ENCODE results near the gene KRT83. TPM values are rescaled to one million over a fixed set of nuclear protein-coding genes. Genes with fewer than 3 reads are reported as not detected.

Gene KRT83
- total and polyA plus RNA-seq, 11 donors = not detected

DNA sequence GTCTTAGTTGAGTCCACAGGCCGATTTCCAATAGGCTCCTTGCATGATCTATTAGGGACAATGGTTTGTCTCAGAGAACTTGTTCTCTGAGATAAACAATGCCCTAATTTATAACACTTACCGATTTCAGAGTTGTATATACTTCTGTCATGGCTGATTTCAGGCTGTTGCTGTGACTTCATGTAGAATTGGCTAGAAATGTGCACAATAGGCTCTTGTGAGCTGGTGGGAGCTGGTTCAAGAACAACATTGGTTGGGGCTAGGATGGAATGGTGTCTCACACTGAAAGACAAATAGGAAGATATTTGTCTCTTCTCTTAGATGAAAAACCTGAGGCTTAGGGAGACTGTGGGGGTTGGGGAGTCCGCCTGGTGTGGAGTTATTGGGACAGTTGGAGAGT lies 53.5 kb downstream of the KRT83 start:
- TF ChIP-seq, protein P1, sequence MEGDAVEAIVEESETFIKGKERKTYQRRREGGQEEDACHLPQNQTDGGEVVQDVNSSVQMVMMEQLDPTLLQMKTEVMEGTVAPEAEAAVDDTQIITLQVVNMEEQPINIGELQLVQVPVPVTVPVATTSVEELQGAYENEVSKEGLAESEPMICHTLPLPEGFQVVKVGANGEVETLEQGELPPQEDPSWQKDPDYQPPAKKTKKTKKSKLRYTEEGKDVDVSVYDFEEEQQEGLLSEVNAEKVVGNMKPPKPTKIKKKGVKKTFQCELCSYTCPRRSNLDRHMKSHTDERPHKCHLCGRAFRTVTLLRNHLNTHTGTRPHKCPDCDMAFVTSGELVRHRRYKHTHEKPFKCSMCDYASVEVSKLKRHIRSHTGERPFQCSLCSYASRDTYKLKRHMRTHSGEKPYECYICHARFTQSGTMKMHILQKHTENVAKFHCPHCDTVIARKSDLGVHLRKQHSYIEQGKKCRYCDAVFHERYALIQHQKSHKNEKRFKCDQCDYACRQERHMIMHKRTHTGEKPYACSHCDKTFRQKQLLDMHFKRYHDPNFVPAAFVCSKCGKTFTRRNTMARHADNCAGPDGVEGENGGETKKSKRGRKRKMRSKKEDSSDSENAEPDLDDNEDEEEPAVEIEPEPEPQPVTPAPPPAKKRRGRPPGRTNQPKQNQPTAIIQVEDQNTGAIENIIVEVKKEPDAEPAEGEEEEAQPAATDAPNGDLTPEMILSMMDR (IDR thresholded peaks at IDR 0.05) = no peak
- no peak for TF ChIP-seq POLR2A (IDR thresholded peaks at IDR 0.05)
- Histone ChIP-seq H3K4me3 (no peak overlapping the region), H3K36me3 (no peaks in the 10 kb centered on the region), H3K27ac (no peak overlapping the region), H3K27me3 (peaks cover 0 to 32% (median 4%) of the 10 kb centered on the region in 9 donors), H3K4me1 (no peaks in the 10 kb centered on the region), H3K9me3 (no peaks in the 10 kb centered on the region)
- WGBS, 4 donors = 82 to 89% (median 86%) methylated on average over 3 of the region's 3 CpGs
- intact Hi-C loops (cut with DNase I) = no loop called here
- no peak for ATAC-seq
- no peak for DNase-seq

GRCh38 chr12:52267266-52267665 lies 53.9 kb downstream of the KRT83 start:
- no peak for ATAC-seq
- WGBS, 4 donors = 94 to 100% (median 98%) methylated on average over 3 of the region's 3 CpGs
- no peaks in the 10 kb centered on the region for H3K9me3 ChIP-seq

GRCh38 chr12:52266514-52266913 lies 54.7 kb downstream of the KRT83 start:
- intact Hi-C loops (cut with DNase I) = no loop called here
- Histone ChIP-seq H3K4me1 (no peaks in the 10 kb centered on the region), H3K36me3 (no peaks in the 10 kb centered on the region), H3K9me3 (no peaks in the 10 kb centered on the region), H3K27me3 (peaks cover 0 to 32% (median 0%) of the 10 kb centered on the region in 9 donors), H3K4me3 (no peak overlapping the region), H3K27ac (no peak overlapping the region)
- ATAC-seq (peak in 2 of 4 donors; percentile 46 to 62), DNase-seq (peak in 1 of 5 donors; percentile 42)
- no peak for TF ChIP-seq POLR2A (IDR thresholded peaks at IDR 0.05)
- TF ChIP-seq, protein P1 (IDR thresholded peaks at IDR 0.05) = no peak
- 45 to 68% (median 64%) methylated on average over 2 of the region's 2 CpGs for WGBS, 4 donors

More at GRCh38 chr12:52267266-52267665, 53.9 kb downstream of the KRT83 start:
- TF ChIP-seq, protein P1 (IDR thresholded peaks at IDR 0.05) = no peak
- TF ChIP-seq POLR2A (IDR thresholded peaks at IDR 0.05) = no peak
- Histone ChIP-seq H3K4me1 (no peaks in the 10 kb centered on the region), H3K27me3 (peaks cover 0 to 34% (median 3%) of the 10 kb centered on the region in 9 donors), H3K36me3 (no peaks in the 10 kb centered on the region), H3K4me3 (no peak overlapping the region), H3K27ac (no peak overlapping the region)
- no peak for DNase-seq
- intact Hi-C loops (cut with DNase I) = no loop called here

DNA sequence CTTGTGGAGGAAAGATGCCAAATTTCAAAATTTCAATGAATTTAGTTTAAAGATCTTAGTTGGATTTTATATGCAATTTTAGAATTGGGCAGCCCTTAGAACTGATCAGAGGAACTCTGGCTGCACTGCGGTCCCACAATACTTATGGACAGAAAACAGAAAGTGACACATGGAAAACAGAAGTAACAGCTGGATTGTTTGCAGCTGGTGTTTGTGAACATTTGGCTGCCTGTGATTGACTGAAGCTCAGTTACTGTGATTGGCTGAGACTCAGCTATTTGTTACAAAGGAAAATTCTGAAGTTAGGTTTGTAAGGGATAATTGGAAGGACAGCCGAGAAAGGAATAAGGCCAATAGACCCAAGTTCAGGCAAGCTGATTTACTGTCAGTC lies 56.8 kb downstream of the KRT83 start:
- no peak overlapping the region for H3K27ac ChIP-seq
- H3K27me3 ChIP-seq = peaks cover 0 to 28% (median 2%) of the 10 kb centered on the region in 9 donors
- H3K9me3 ChIP-seq = no peaks in the 10 kb centered on the region
- no peaks in the 10 kb centered on the region for H3K36me3 ChIP-seq
- ATAC-seq (no peak), DNase-seq (no peak)
- no peak overlapping the region for H3K4me3 ChIP-seq
- TF ChIP-seq, protein P1 (IDR thresholded peaks at IDR 0.05) = no peak
- TF ChIP-seq POLR2A (IDR thresholded peaks at IDR 0.05) = no peak
- 67 to 79% (median 74%) methylated on average over 2 of the region's 2 CpGs for WGBS, 4 donors
- intact Hi-C loops (cut with DNase I) = no loop called here
- H3K4me1 ChIP-seq = peaks cover 0 to 7% (median 0%) of the 10 kb centered on the region in 12 donors

Other genes starting within 250 kb of the KRT83 start
- under 1 TPM in 3 of 9 donors, not detected in 6; 0.29 to 0.52 (median 0.32) TPM for gene SMIM41, start 241.7 kb downstream of the KRT83 start, total RNA-seq
- under 1 TPM; 0.08 to 0.65 TPM for gene SMIM41, start 241.7 kb downstream of the KRT83 start, polyA plus RNA-seq
- gene KRT80, start 129.4 kb downstream of the KRT83 start, total RNA-seq = 1 to 10 TPM in 2 of 9 donors, under 1 TPM in 5, not detected in 2; 0.15 to 1.2 (median 0.24) TPM
- under 1 TPM; 0.08 to 0.72 TPM for gene KRT80, start 129.4 kb downstream of the KRT83 start, polyA plus RNA-seq
- 10 to 100 TPM in 1 of 9 donors, 1 to 10 TPM in 4, under 1 TPM in 2, not detected in 2; 0.20 to 56.7 (median 3.6) TPM for gene KRT7, start 88.2 kb downstream of the KRT83 start, total RNA-seq
- gene KRT7, start 88.2 kb downstream of the KRT83 start, polyA plus RNA-seq = under 1 TPM in 1 of 2 donors, not detected in 1; 0.76 TPM
- not detected for gene KRT86, start 46.8 kb downstream of the KRT83 start, total RNA-seq
- not detected for gene KRT86, start 46.8 kb downstream of the KRT83 start, polyA plus RNA-seq
- not detected for gene KRT81, start 29.9 kb downstream of the KRT83 start, total RNA-seq
- gene KRT81, start 29.9 kb downstream of the KRT83 start, polyA plus RNA-seq = not detected
- not detected for gene KRT85, start 46.1 kb upstream of the KRT83 start, total RNA-seq
- not detected for gene KRT85, start 46.1 kb upstream of the KRT83 start, polyA plus RNA-seq
- gene KRT84, start 64.3 kb upstream of the KRT83 start, total RNA-seq = not detected
- not detected for gene KRT84, start 64.3 kb upstream of the KRT83 start, polyA plus RNA-seq
- not detected for gene KRT82, start 84.9 kb upstream of the KRT83 start, total RNA-seq
- not detected for gene KRT82, start 84.9 kb upstream of the KRT83 start, polyA plus RNA-seq
- not detected for gene KRT75, start 113.0 kb upstream of the KRT83 start, total RNA-seq
- gene KRT75, start 113.0 kb upstream of the KRT83 start, polyA plus RNA-seq = not detected
- not detected for gene KRT6B, start 130.7 kb upstream of the KRT83 start, total RNA-seq
- not detected for gene KRT6B, start 130.7 kb upstream of the KRT83 start, polyA plus RNA-seq
- gene KRT6C, start 152.4 kb upstream of the KRT83 start, total RNA-seq = not detected
- not detected for gene KRT6C, start 152.4 kb upstream of the KRT83 start, polyA plus RNA-seq
- gene KRT6A, start 171.9 kb upstream of the KRT83 start, total RNA-seq = under 1 TPM in 1 of 9 donors, not detected in 8; 0.11 TPM
- gene KRT6A, start 171.9 kb upstream of the KRT83 start, polyA plus RNA-seq = under 1 TPM in 1 of 2 donors, not detected in 1; 0.03 TPM
- 1 to 10 TPM in 1 of 9 donors, not detected in 8; 3.4 TPM for gene KRT5, start 199.0 kb upstream of the KRT83 start, total RNA-seq
- gene KRT5, start 199.0 kb upstream of the KRT83 start, polyA plus RNA-seq = under 1 TPM in 1 of 2 donors, not detected in 1; 0.40 TPM
- gene KRT71, start 231.7 kb upstream of the KRT83 start, total RNA-seq = not detected
- gene KRT71, start 231.7 kb upstream of the KRT83 start, polyA plus RNA-seq = not detected